Measurements from ENCODE around the gene RHBDL1.
A peak's percentile ranks its signal among the peaks of the same experiment; 100 is the strongest.

RHBDL1 gene

DNA sequence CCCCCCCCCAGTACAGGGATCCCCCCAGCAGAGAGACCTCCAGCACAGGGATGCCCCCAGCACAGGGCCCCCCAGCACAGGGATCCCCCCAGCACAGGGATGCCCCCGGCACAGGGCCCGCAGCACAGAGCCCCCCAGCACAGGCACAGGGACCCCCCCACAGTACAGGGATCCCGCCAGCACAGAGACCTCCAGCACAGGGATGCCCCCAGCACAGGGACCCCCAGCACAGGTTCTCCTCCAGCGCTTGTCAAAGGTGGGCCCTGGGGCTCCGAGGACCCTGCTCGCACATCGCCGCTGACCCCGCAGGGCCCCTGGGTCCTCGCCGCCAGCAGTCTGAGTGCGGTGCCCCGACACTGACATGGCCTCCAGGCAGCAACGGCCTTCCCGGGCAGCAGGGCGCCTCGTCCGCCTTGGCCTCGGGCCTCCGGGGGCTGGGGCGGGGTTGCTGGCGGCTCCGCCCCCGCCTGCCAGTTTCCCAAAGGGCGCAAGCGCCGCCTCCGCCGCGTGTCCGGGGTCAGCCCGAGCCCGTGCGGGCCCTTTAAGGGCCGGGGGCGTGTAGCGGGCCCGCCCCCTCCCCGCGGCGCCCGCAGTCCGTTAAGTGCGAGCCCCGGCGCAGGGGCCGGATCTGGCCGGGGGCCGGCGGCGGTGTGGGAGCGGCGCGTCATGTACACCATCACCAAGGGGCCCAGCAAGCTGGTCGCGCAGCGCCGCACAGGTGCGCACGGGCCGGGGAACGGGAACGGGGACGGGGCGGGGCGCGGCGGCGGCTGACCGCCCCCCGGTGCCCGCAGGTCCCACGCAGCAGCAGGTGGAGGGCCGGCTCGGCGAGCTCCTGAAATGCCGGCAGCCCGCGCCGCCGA lies 33.9 kb upstream of the RHBDL1 start, which contains the start of gene MCRIP2:
Gene MCRIP2, plus strand, starts transcription at position 503 of the 863 bp plus-strand sequence. Its CDS starts 164 bp downstream, at position 667.
- peak within 1 kb of the TSS; percentile 80 for H3K9ac ChIP-seq
- H3K4me1 ChIP-seq: peaks cover 25% of the 10 kb centered on the region
- TF ChIP-seq, protein P1, sequence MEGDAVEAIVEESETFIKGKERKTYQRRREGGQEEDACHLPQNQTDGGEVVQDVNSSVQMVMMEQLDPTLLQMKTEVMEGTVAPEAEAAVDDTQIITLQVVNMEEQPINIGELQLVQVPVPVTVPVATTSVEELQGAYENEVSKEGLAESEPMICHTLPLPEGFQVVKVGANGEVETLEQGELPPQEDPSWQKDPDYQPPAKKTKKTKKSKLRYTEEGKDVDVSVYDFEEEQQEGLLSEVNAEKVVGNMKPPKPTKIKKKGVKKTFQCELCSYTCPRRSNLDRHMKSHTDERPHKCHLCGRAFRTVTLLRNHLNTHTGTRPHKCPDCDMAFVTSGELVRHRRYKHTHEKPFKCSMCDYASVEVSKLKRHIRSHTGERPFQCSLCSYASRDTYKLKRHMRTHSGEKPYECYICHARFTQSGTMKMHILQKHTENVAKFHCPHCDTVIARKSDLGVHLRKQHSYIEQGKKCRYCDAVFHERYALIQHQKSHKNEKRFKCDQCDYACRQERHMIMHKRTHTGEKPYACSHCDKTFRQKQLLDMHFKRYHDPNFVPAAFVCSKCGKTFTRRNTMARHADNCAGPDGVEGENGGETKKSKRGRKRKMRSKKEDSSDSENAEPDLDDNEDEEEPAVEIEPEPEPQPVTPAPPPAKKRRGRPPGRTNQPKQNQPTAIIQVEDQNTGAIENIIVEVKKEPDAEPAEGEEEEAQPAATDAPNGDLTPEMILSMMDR (IDR thresholded peaks at IDR 0.05): no peak
- H3K27me3 ChIP-seq (ENCODE audit: control insufficient read depth, insufficient read depth, low read length): peaks cover 1% of the 10 kb centered on the region
- H2AFZ ChIP-seq: peak within 1 kb of the TSS; percentile 88
- H3K4me3 ChIP-seq (ENCODE audit: low read depth, low read length): peak within 1 kb of the TSS; percentile 83
- H3K4me2 ChIP-seq (ENCODE audit: low read length): peak within 1 kb of the TSS; percentile 98
- H3K9me3 ChIP-seq (ENCODE audit: control insufficient read depth, low read length): no peaks in the 10 kb centered on the region
- peaks cover 32% of the 10 kb centered on the region for H3K79me2 ChIP-seq
- H3K27ac ChIP-seq: peak within 1 kb of the TSS; percentile 85
- H3K36me3 ChIP-seq (ENCODE audit: control insufficient read depth, insufficient read depth, low read length): no peaks in the 10 kb centered on the region

GRCh38 chr16:642189-643049 lies 33.1 kb upstream of the RHBDL1 start:
- Histone ChIP-seq H3K27me3 (ENCODE audit: control insufficient read depth, insufficient read depth, low read length) (no peaks in the 10 kb centered on the region), H3K9ac (no peak overlapping the region), H3K36me3 (ENCODE audit: control insufficient read depth, insufficient read depth, low read length) (no peaks in the 10 kb centered on the region), H2AFZ (peak overlapping the region; percentile 25), H3K9me3 (ENCODE audit: control insufficient read depth, low read length) (no peaks in the 10 kb centered on the region), H3K4me1 (peaks cover 33% of the 10 kb centered on the region), H3K27ac (peak overlapping the region; percentile 85), H3K4me3 (ENCODE audit: low read depth, low read length) (peak overlapping the region; percentile 83), H3K4me2 (ENCODE audit: low read length) (peak overlapping the region; percentile 83), H3K79me2 (peaks cover 34% of the 10 kb centered on the region)
- TF ChIP-seq, protein P1 (IDR thresholded peaks at IDR 0.05): no peak

- Histone ChIP-seq H3K4me3 (ENCODE audit: low read depth, low read length) (peak overlapping the region; percentile 83), H3K4me2 (ENCODE audit: low read length) (peak overlapping the region; percentile 83), H3K9me3 (ENCODE audit: control insufficient read depth, low read length) (no peaks in the 10 kb centered on the region), H2AFZ (no peak overlapping the region), H3K36me3 (ENCODE audit: control insufficient read depth, insufficient read depth, low read length) (no peaks in the 10 kb centered on the region), H3K4me1 (peaks cover 36% of the 10 kb centered on the region), H3K79me2 (peaks cover 34% of the 10 kb centered on the region), H3K27ac (peak overlapping the region; percentile 85), H3K9ac (no peak overlapping the region), H3K27me3 (ENCODE audit: control insufficient read depth, insufficient read depth, low read length) (no peaks in the 10 kb centered on the region)
- TF ChIP-seq, protein P1 (IDR thresholded peaks at IDR 0.05): no peak
Observed at GRCh38 chr16:643050-643368, 32.5 kb upstream of the RHBDL1 start.

- no peak overlapping the region for H3K9ac ChIP-seq
Observed at GRCh38 chr16:644556-644955, 30.9 kb upstream of the RHBDL1 start.

More at GRCh38 chr16:644556-644955, 30.9 kb upstream of the RHBDL1 start:
- Histone ChIP-seq H3K79me2 (peaks cover 34% of the 10 kb centered on the region), H3K27ac (no peak overlapping the region), H3K4me2 (ENCODE audit: low read length) (no peak overlapping the region), H3K4me3 (ENCODE audit: low read depth, low read length) (no peak overlapping the region), H3K9me3 (ENCODE audit: control insufficient read depth, low read length) (no peaks in the 10 kb centered on the region), H3K36me3 (ENCODE audit: control insufficient read depth, insufficient read depth, low read length) (no peaks in the 10 kb centered on the region), H3K27me3 (ENCODE audit: control insufficient read depth, insufficient read depth, low read length) (no peaks in the 10 kb centered on the region), H2AFZ (no peak overlapping the region), H3K4me1 (peaks cover 42% of the 10 kb centered on the region)
- TF ChIP-seq, protein P1 (IDR thresholded peaks at IDR 0.05): no peak
